ENCODE data around the gene LHPP.

- TF ChIP-seq GLIS2 (tag by site-specific recombination; IDR thresholded peaks at IDR 0.05) (no peak), ZNF274 (IDR thresholded peaks at IDR 0.05; ENCODE audit: low read length) (no peak), ZNF274 (tag by site-specific recombination; IDR thresholded peaks at IDR 0.05; ENCODE audit: borderline replicate concordance) (no peak)
- TF ChIP-seq, protein P1, sequence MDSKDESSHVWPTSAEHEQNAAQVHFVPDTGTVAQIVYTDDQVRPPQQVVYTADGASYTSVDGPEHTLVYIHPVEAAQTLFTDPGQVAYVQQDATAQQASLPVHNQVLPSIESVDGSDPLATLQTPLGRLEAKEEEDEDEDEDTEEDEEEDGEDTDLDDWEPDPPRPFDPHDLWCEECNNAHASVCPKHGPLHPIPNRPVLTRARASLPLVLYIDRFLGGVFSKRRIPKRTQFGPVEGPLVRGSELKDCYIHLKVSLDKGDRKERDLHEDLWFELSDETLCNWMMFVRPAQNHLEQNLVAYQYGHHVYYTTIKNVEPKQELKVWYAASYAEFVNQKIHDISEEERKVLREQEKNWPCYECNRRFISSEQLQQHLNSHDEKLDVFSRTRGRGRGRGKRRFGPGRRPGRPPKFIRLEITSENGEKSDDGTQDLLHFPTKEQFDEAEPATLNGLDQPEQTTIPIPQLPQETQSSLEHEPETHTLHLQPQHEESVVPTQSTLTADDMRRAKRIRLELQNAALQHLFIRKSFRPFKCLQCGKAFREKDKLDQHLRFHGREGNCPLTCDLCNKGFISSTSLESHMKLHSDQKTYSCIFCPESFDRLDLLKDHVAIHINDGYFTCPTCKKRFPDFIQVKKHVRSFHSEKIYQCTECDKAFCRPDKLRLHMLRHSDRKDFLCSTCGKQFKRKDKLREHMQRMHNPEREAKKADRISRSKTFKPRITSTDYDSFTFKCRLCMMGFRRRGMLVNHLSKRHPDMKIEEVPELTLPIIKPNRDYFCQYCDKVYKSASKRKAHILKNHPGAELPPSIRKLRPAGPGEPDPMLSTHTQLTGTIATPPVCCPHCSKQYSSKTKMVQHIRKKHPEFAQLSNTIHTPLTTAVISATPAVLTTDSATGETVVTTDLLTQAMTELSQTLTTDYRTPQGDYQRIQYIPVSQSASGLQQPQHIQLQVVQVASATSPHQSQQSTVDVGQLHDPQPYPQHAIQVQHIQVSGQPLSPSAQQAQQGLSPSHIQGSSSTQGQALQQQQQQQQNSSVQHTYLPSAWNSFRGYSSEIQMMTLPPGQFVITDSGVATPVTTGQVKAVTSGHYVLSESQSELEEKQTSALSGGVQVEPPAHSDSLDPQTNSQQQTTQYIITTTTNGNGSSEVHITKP (tag by site-specific recombination; IDR thresholded peaks at IDR 0.05) = no peak
- TF ChIP-seq, protein P2, sequence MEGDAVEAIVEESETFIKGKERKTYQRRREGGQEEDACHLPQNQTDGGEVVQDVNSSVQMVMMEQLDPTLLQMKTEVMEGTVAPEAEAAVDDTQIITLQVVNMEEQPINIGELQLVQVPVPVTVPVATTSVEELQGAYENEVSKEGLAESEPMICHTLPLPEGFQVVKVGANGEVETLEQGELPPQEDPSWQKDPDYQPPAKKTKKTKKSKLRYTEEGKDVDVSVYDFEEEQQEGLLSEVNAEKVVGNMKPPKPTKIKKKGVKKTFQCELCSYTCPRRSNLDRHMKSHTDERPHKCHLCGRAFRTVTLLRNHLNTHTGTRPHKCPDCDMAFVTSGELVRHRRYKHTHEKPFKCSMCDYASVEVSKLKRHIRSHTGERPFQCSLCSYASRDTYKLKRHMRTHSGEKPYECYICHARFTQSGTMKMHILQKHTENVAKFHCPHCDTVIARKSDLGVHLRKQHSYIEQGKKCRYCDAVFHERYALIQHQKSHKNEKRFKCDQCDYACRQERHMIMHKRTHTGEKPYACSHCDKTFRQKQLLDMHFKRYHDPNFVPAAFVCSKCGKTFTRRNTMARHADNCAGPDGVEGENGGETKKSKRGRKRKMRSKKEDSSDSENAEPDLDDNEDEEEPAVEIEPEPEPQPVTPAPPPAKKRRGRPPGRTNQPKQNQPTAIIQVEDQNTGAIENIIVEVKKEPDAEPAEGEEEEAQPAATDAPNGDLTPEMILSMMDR (tag by site-specific recombination; IDR thresholded peaks at IDR 0.05) = no peak
These were observed 35.7 kb downstream of the LHPP start for GRCh38 chr10:124497196-124497881.
